HG02884 (cell line): ENCODE measurements around the gene CEACAM20.
"Not testable (repeated sequence)": the region's sequence is repeated elsewhere in the genome, so short reads cannot be mapped to it uniquely, and the experiment has no call there.

ENCODE experiments used
- ATAC-seq: cut with Tn5 transposase; IDR thresholded peaks from one replicate; pipeline ENCODE4 v1.9.1; 2021; ENCODE audit warnings: mild to moderate bottlenecking, moderate library complexity; ENCODE audit not compliant: unreplicated experiment

CEACAM20 gene

DNA sequence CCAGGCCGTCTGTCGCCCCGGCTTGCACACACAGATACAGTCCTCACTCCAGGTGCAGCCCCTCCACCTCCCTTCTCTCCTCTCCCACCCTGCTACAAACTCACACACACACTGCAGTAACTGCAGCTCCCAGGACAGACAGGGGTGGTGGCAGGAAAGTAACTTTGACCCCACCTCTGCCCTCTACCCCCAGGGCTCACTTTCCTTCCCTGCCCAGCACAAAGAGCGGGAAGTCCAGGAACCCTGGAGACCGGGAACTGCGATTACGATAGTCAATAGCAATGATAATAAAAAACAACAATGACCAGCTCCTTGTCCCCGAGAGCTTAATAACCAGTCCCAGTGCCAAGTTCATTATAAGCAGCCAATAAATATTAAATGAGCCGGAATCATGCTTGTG, at the start of gene CEACAM20:
Gene CEACAM20 (minus strand): TSS at position 140 of the 400 bp plus-strand sequence. CDS start 166 bp downstream, outside the sequence.
- no peak for ATAC-seq

DNA sequence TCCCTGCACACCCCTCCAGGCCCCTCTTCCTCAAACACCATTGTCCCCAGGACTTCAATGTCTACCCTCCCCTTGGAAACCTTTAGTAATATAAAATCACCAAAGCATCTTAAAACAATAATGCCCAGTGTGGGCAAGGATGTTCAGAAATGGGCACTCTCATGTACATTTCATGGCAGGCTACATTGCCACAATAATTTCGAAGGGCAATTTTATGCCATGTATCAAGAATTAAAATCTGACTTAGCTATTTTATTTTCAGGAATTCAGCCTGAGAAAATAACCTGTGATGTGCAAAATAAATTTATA, 48.0 kb upstream of the CEACAM20 start:
- ATAC-seq: no peak

DNA sequence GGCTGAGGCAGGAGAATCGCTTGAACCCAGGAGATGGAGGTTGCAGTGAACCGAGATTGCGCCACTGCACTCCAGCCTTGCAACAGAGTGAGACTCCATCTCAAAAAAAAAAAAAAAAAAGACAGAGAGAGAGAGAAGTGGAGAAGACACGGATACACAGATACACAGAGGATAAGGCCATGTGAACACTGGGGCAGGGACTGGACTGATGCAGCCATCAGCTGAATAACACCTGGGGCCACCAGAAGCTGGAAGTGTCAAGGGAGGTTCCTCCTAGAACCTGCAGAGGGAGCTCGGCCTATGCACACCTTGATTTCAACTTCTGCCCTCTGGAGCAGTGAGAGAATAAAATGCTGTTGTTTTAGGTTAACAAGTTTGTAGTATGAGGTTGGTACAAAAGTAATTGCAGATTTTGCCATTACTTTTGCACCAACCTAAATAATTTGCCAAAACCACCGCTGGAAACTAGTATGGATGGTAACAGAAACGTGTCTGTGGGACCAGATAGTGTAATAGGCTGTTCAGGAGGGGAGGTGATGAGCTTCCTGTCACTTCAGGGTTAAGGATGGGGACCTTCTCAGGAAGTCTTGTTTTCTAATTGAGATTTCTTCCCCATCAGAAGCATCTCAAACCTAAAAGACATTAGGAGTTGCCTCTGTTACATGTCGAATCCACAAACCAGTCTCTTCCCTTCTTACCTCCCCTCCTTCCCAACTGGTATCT, 47.5 kb upstream of the CEACAM20 start:
- ATAC-seq: no peak

DNA sequence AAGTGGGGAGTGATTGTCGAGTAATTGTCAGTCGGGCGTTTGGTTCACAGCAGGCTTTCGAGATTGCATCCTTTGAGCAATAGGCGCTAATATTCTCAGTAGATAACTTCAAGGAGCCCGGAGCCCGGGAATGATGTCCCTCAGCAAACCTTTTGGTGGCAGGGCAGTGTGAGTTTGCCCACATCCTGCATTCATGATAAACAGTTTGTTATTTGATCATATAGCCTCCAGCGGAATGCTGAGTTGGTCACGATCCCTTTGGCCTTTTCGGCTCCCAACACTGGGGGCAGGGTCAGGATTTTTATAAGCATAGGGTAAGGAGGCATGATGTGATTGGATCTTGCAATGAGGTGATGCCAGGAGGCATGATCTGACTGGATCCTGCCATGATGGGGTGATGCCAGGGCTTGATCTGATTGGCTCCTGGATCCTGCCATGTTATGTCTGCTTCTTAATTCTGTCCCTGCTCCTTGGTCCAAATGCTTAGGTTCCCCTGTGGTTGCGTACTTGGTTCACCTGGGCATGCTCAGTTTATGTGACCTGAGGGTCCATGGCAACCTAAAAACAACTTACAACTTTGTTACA, 45.7 kb upstream of the CEACAM20 start:
- ATAC-seq: no peak

DNA sequence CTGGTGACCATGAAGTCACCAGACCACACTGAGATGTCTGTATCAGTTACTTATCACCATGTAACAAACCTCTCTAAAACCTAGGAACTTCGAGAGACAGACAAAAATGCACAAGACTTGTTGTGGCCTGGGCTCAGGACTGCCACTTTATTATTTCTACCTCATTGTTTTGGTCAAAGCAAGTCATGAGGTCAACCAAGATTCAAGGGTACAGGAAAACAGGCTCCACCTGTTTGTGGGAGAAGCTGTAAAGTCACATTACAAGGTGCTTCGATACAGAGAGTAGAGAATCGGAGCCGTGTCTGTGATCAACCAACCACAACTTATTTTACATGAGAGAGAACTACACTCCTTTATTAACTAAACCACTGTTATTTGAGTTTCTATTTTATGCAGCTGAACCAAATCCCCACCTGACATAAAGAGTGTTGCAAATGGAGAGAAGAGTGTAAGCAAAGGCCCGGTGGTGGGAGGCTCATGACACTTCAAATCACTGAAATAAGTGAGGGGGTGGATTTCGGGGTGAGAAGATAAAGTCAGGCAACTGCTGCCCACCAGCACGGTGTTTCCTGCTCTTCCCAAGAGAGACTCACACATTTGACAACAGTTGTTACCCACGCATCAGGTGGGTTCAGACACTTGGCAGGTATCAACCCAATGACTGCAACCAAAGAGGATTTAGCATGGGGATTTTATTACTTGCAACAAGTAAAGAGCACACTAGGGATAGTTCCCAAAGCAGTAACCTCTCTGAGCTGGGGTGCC, 44.9 kb upstream of the CEACAM20 start:
- ATAC-seq: no peak

DNA sequence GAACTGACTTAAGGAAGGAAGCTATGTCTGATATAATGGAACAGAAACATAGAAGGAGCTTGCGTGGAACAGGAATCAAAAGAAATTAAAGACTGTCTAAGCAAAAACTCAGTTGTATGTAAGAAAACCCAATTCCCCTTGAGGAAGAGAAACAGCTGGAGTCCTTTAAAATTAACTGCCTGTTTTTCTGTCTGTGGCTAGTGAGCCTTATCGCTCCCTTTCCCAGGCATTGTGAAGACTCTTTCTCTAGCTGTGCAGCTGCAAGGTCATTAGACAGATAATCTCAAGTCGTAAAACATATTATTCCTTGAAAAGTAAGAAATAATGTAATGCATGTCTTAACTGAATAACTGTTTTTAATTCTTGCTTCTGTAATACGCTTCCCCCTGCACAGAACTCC, 44.2 kb upstream of the CEACAM20 start:
- ATAC-seq: no peak

DNA sequence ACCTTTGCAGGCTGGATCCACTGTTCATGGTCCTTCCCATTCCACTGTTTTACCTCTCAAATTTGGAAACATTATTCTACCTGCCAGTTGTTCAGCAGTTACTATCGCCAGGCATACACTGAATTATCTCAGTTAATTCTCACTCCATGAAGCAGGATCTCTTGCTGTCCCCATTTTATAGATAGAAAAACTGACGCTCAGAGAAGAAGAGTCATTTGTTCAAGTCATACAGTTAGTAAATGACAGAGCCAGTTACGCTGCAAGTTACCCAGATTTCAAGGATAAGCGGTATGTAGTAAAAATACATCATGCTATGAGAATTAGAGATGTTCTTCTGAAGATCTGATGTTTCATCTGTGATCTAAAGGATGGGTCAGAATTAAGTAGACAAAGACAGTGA, 43.7 kb upstream of the CEACAM20 start:
- no peak for ATAC-seq

DNA sequence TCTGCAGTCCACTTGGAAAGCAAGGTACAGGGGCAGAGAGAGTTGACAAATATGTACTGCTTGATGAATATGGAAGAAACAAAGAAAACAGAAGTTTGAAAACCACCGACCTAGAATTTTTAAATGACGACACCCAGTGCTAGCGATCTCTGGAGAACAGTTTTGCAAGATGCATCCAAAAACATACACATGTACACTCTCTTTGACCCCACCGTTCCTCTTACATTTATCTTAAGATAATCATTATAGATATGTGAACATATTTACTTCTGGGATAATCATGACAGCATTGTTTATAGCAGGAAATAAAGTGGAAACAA, 43.1 kb upstream of the CEACAM20 start:
- ATAC-seq: no peak

DNA sequence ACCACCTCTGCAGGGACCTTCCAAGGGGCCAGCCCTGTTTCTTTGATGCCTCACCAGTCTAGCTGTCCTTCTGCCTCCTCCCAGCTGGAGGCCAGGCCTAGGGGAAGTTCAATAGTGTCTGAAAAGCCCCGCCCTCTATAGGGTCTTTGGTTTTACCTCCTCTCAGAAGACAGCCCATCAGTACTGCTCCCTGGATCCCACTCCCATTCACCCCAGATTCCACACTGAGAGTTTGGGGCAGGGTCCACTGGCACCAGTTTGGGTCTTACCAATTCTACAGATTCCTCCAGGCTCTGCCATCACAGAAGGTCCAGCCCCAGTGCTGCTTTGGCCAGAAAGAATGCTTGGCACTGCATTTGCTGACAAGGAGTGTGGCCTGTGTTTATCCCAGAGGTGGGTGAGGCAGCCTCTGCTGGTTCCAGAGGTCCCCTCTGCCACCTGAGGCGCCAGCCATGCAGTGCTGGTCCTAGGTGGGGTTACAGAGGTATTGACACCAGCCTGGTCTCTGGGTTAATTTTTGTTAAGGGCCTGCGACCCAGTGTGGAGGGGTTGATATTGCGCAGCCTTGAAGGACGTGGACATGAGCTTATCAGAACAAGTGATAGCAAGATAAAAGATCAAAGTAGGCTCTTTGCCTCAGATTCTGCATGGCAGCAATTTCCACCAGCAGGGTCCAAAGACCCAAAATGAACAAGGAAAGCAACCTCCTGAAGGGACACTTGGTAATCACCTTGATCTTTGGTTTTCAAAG, 42.5 kb upstream of the CEACAM20 start:
- ATAC-seq: no peak

DNA sequence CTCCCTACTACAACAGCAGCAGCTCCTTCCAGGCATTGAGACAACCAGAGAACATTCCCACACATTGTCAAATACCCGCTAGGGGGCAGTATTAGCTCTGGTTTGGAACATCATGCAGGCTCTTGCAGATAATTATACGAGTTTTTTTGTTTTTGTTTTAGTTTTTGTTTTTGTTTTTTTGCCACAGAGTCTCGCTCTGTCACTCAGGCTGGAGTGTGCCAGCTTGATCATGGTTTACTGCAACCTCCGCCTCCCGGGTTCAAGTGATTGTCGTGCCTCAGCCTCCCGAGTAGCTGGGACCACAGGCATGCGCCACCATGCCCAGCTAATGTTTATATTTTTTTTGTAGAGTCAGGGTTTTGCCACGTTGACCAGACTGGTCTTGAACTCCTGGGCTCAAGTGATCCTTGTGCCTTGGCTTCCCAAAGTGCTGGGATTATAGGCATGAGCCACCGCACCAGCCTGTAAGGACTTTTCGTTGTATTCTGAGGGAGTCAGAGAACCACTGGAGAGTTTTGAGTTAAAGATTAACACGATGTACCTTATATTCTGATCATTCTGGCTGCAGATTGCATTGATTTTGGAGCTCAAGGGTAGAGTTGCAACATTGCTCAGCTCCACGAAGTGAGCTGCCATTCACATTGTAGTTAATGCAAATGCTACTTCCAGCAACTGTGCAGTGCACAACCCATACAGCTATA, 41.7 kb upstream of the CEACAM20 start:
- no peak for ATAC-seq

DNA sequence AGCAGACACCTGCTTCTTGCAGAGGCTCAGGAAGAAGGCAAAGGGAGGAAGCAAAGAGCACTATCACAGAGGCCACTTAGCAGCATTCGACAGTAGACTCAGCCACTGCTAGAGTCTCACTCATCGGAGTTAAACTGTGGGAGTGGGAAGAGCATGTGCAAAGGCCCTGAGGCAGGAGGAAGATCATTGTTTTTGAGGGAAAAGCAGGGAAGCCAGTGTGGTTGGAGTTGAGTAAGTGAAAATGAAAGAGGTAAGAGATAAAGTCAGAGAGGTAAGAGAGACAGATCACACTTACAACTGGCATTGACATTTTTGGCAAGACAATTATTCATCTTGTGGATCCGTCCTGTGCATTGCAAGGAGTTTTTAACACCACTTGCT, 41.1 kb upstream of the CEACAM20 start:
- ATAC-seq: no peak

DNA sequence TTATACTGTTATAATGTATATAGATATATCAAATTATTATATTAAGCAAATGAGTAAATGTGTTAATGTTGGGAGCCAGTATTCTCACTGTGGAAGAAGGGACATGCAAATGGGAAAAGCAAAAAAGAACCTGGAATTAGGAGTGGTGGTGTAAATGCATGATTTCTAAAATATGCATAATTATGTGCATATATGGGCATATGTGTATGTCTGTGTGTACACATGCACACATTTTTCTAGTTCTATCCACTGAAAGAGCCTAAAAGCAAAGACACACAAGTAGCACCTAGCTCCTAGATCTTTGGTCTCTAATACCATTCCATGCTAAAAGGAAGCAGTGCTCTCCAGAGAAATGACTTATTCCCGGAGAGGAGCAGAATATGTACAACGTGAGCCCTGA, 38.3 kb upstream of the CEACAM20 start:
- no peak for ATAC-seq

DNA sequence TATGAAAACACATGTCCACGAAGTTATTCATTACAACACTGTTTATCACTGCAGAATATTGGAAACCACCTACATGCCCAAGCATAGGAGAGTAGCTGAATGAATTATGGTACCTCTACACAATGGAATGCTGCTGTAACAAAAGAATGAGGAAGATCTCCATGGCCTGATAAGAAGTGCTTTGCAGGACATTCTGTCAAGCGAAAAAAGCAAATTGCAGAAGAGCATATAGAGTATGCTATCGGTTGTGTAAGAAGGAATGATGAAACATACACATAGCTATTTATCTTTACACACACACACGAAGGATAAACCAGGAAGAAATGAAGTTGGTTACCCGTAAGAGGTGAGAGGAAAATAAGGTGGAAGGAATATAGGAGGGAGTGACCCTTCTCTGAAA, 37.5 kb upstream of the CEACAM20 start:
- ATAC-seq: no peak

DNA sequence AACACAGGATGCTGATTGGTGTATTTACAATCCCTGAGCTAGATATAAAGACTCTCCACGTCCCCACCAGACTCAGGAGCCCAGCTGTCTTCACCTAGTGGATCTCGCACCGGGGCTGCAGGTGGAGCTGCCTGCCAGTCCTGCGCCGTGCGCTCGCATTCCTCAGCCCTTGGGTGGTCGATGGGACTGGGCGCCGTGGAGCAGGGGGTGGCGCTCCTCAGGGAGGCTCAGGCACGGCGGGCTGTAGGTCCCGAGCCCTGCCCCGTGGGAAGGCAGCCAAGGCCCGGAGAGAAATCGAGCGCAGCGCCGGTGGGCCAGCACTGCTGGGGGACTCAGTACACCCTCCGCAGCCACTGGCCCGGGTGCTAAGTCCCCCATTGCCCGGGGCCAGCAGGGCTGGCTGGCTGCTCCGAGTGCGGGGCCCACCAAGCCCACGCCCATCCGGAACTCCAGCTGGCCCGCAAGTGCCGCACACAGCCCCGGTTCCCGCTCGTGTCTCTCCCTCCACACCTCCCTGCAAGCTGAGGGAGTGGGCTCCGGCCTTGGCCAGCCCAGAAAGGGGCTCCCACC, 33.7 kb upstream of the CEACAM20 start:
- not testable (repeated sequence) for ATAC-seq

DNA sequence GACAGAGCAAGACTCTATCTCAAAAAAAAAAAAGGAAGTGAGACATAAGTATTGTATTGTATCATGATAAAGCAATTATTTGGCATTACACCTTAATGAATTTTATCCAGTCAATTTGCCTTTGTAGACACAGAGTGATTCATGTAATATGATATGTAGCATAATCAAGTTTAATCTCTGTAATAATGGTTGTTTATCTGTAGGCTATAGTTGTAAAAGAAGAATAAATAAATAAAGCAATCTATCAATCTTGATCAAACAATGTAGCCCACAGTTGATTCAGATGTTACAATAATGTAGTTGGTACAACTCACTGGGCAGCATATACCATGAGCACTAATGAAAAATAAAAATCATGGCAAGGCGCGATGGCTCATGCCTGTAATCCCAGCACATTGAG, 28.5 kb upstream of the CEACAM20 start:
- ATAC-seq: no peak

DNA sequence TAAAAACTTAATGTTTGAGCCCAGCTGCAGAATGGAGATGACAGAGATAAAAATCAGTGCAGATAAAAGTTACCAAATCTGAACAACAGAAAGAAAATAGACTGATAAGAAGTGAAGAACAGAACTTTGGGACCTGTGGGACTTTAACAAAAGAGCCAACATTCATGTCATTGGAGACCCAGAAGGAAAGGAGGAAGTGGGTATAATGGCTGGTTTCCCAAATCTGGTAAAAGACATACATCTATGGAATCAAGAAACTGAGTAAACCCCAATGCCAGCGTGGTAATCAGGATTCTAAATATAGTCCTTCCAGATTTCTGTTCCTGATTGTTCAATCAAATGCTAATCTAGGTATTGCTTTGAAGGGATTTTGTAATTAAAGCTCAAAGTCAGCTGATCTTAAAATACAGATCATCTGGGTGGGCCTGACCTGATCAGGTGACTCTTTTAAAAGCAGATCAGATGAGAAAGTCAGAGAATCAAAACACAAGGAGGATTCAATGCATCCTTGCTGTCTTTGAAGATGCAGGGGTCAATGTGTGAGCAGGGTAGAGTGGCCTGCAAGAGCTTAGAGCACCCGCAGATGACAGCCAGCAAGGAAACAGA, 25.3 kb upstream of the CEACAM20 start:
- ATAC-seq: no peak

DNA sequence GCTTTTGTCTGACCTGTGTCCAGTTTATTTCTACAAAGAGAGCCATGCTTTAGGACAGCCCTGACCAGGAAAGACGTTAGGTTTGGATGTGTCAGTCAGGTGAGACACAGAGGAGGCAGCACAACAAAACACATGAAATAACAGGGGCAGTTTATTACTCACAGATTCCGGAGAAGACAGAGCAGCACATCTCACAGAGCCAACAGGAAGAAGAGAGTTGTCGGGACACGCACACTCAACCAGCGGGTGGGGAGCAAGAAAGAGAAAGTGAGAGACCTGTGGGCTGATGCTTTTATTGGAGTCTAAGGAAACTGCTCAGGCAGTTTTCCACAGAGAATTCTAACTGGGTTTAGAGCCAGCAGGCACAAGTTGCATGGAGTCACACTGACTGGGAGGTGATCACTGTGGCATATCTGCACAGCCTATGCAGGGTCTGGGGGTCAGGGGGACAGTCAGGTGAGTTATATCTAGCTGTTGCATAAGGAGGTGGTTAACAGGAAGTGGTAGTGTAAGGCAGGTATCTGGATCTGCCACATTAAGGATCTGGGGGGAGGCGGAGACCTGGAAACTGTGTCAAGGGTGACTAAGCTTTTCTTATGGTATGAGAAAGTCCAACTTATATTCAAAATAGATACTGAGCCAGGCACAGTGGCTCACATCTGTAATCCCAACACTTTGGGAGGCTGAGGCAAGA, 24.1 kb upstream of the CEACAM20 start:
- no peak for ATAC-seq

DNA sequence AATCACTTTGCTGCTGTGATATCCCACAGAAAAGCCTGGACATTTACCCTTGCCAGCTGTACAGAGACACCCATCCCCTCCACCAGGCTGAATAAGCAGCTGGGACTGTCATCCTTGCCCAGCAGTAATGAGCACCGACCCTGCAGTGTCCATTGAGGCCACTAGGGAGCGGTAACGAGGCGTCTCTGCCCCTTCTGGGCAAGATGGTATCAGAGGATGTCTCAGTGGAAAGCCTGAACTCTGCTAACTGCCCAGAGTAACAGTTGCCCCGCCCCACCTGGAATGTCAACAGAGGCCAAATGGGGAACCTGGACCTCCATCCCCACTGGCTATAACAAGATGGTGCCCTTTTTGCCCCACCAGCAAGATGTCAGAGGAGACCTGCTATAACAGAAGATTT, 22.8 kb upstream of the CEACAM20 start:
- no peak for ATAC-seq

DNA sequence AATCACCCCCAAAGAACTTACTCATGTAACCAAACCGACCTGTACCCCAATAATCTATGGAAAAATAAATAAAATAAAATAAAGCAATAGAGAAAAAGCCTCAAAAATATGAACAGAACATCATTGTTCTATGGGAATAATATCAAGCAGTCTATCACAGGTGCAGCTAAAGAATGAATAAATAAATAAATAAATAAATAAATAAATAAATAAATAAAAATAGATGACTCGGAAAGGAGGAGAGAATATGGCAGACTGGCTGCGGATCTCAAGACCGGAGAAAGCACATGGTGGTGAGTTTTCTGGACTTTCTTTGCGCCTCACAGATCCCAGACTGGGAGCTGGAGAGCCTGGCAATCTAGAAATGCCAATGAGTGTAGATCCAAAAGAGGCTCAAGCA, 22.4 kb upstream of the CEACAM20 start:
- ATAC-seq: no peak

DNA sequence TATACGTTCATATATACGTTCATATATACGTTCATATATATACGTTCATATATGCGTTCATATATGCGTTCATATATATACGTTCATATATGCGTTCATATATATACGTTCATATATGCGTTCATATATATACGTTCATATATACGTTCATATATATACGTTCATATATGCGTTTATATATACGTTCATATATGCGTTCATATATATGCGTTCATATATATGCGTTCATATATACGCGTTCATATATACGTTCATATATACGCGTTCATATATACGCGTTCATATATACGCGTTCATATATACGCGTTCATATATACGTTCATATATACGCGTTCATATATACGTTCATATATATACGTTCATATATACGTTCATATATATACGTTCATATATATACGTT, 21.5 kb upstream of the CEACAM20 start:
- ATAC-seq: not testable (repeated sequence)
